ENCODE measurements around the gene GPR45.

GRCh38 chr2:105215586-105216192, 25.9 kb upstream of the GPR45 start:
- TF ChIP-seq POLR2A (IDR thresholded peaks at IDR 0.05; ENCODE audit: low read length) (no peak), GATA1 (IDR thresholded peaks at IDR 0.05; ENCODE audit: low read depth, low read length) (no peak)

Measured in erythroblast (primary cell).